Vagina (tissue), 2 donors: ENCODE data around the gene HMGB2. TPM values are rescaled to one million over a fixed set of nuclear protein-coding genes. Genes with fewer than 3 reads are reported as not detected.
A peak's percentile ranks its signal among the peaks of the same experiment; 100 is the strongest.

ENCODE experiments used
- DNase-seq, 2 donors: peaks; one replicate each; pipeline ENCODE4 v3.0.0-alpha.2; 2017; ENCODE audit errors: extremely low spot score in 2 of 2
- H3K27ac ChIP-seq: fragments of 200-600 bp; sonication (generic); one replicate; pipeline ENCODE4 v1.5.1; 2019
- H3K27me3 ChIP-seq: fragments of 200-600 bp; sonication (generic); one replicate; pipeline ENCODE4 v1.5.1; 2019
- H3K36me3 ChIP-seq, 2 donors: fragments of 200-600 bp; sonication (generic); one replicate each; pipeline ENCODE4 v1.5.1; 2017 to 2019
- H3K4me1 ChIP-seq: fragments of 200-600 bp; sonication (generic); one replicate; pipeline ENCODE4 v1.5.1; 2019
- H3K4me3 ChIP-seq, 2 donors: fragments of 200-600 bp; sonication (generic); 1 replicate in 1 of 2; 2 replicates in 1 of 2; pipeline ENCODE4 v1.5.1; 2016 to 2019
- H3K9me3 ChIP-seq: fragments of 200-600 bp; sonication (generic); one replicate; pipeline ENCODE4 v1.5.1; 2019
- POLR2A ChIP-seq, 2 donors: fragments of 450-650 bp; IDR thresholded peaks; one replicate each; pipeline ENCODE4 v1.6.1; 2017; ENCODE audit warnings: antibody characterized with exemption in 2 of 2, mild to moderate bottlenecking in 2 of 2, moderate library complexity in 2 of 2
- POLR2AphosphoS5 ChIP-seq, 2 donors: sonication (generic); formaldehyde crosslinking; IDR thresholded peaks; one replicate each; pipeline ENCODE4 v1.9.0; 2017; ENCODE audit warnings: antibody characterized with exemption in 2 of 2, mild to moderate bottlenecking in 2 of 2, low read depth in 1 of 2; ENCODE audit not compliant: insufficient read depth in 1 of 2
- intact Hi-C: fragments of 100-400 bp; cut with DNase I; formaldehyde crosslinking; loops from one replicate; pipeline ENCODE4 v1.15.1; 2023
- total RNA-seq: library from RNA; depleted of rRNA; stranded (reverse); fragments of >200 nt; gene quantifications from one replicate; pipeline ENCODE4 v1.2.3, GENCODE V29; 2016
- TF ChIP-seq, protein P1 (sequence below), 3 experiments: fragments of 450-650 bp in 2 of 3; fragments of 200-600 bp in 1 of 3; sonication (generic) in 1 of 3; IDR thresholded peaks; one replicate each; pipeline ENCODE4 v1.5.1; 2017 to 2019; ENCODE audit warnings: antibody characterized with exemption in 3 of 3, mild to moderate bottlenecking in 2 of 3, moderate library complexity in 2 of 3

The HMGB2 gene
- total RNA-seq, 1 donor from 2014 or later, result 56.7 TPM

GRCh38 chr4:173318648-173319211, 15.4 kb downstream of the HMGB2 start:
- Histone ChIP-seq H3K9me3 (no peaks in the 10 kb centered on the region), H3K27me3 (no peaks in the 10 kb centered on the region), H3K4me1 (no peaks in the 10 kb centered on the region), H3K4me3 (no peak overlapping the region), H3K27ac (no peak overlapping the region), H3K36me3 (no peaks in the 10 kb centered on the region)
- TF ChIP-seq POLR2AphosphoS5 (IDR thresholded peaks at IDR 0.05; ENCODE audit: insufficient read depth in 1 of 2, low read depth in 1 of 2) (no peak), POLR2A (IDR thresholded peaks at IDR 0.05) (no peak)
- TF ChIP-seq, protein P1, sequence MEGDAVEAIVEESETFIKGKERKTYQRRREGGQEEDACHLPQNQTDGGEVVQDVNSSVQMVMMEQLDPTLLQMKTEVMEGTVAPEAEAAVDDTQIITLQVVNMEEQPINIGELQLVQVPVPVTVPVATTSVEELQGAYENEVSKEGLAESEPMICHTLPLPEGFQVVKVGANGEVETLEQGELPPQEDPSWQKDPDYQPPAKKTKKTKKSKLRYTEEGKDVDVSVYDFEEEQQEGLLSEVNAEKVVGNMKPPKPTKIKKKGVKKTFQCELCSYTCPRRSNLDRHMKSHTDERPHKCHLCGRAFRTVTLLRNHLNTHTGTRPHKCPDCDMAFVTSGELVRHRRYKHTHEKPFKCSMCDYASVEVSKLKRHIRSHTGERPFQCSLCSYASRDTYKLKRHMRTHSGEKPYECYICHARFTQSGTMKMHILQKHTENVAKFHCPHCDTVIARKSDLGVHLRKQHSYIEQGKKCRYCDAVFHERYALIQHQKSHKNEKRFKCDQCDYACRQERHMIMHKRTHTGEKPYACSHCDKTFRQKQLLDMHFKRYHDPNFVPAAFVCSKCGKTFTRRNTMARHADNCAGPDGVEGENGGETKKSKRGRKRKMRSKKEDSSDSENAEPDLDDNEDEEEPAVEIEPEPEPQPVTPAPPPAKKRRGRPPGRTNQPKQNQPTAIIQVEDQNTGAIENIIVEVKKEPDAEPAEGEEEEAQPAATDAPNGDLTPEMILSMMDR (IDR thresholded peaks at IDR 0.05), result peak; percentile 30 to 48 (median 30)
- intact Hi-C loops, result loop anchor here (5.0 kb wide), 1 partner anchor 99 kb away; no protein-coding TSS in a partner anchor
- DNase-seq, result no peak

- intact Hi-C loops, result loop anchor here (5.0 kb wide), 1 partner anchor 99 kb away; no protein-coding TSS in a partner anchor
- no peak overlapping the region for H3K27ac ChIP-seq
- no peaks in the 10 kb centered on the region for H3K27me3 ChIP-seq
- H3K4me3 ChIP-seq, result no peak overlapping the region
- H3K36me3 ChIP-seq, result no peaks in the 10 kb centered on the region
- H3K9me3 ChIP-seq, result no peaks in the 10 kb centered on the region
- TF ChIP-seq POLR2A (IDR thresholded peaks at IDR 0.05) (no peak), POLR2AphosphoS5 (IDR thresholded peaks at IDR 0.05; ENCODE audit: insufficient read depth in 1 of 2, low read depth in 1 of 2) (no peak)
- TF ChIP-seq, protein P1 (IDR thresholded peaks at IDR 0.05), result no peak
- no peak for DNase-seq
- no peaks in the 10 kb centered on the region for H3K4me1 ChIP-seq
These were observed 15.9 kb downstream of the HMGB2 start for GRCh38 chr4:173318240-173318639.

GRCh38 chr4:173317004-173317403, 17.2 kb downstream of the HMGB2 start:
- Histone ChIP-seq H3K27ac (no peak overlapping the region), H3K9me3 (no peaks in the 10 kb centered on the region), H3K27me3 (no peaks in the 10 kb centered on the region), H3K4me3 (no peak overlapping the region), H3K36me3 (no peaks in the 10 kb centered on the region), H3K4me1 (no peaks in the 10 kb centered on the region)
- intact Hi-C loops, result loop anchor here (5.0 kb wide), 1 partner anchor 100 kb away; no protein-coding TSS in a partner anchor
- no peak for TF ChIP-seq POLR2AphosphoS5 (IDR thresholded peaks at IDR 0.05; ENCODE audit: insufficient read depth in 1 of 2, low read depth in 1 of 2)
- TF ChIP-seq POLR2A (IDR thresholded peaks at IDR 0.05), result no peak
- TF ChIP-seq, protein P1 (IDR thresholded peaks at IDR 0.05), result no peak
- no peak for DNase-seq

GRCh38 chr4:173316060-173316459, 18.1 kb downstream of the HMGB2 start:
- Histone ChIP-seq H3K27ac (no peak overlapping the region), H3K4me1 (no peaks in the 10 kb centered on the region), H3K27me3 (no peaks in the 10 kb centered on the region), H3K36me3 (no peaks in the 10 kb centered on the region), H3K9me3 (no peaks in the 10 kb centered on the region), H3K4me3 (no peak overlapping the region)
- DNase-seq, result no peak
- TF ChIP-seq, protein P1 (IDR thresholded peaks at IDR 0.05), result no peak
- TF ChIP-seq POLR2AphosphoS5 (IDR thresholded peaks at IDR 0.05; ENCODE audit: insufficient read depth in 1 of 2, low read depth in 1 of 2), result no peak
- no peak for TF ChIP-seq POLR2A (IDR thresholded peaks at IDR 0.05)
- intact Hi-C loops, result loop anchor here (5.0 kb wide), 1 partner anchor 101 kb away; no protein-coding TSS in a partner anchor

- no peaks in the 10 kb centered on the region for H3K36me3 ChIP-seq
- TF ChIP-seq, protein P1 (IDR thresholded peaks at IDR 0.05), result no peak
- TF ChIP-seq POLR2AphosphoS5 (IDR thresholded peaks at IDR 0.05; ENCODE audit: insufficient read depth in 1 of 2, low read depth in 1 of 2) (no peak), POLR2A (IDR thresholded peaks at IDR 0.05) (no peak)
- no peak overlapping the region for H3K4me3 ChIP-seq
- no peaks in the 10 kb centered on the region for H3K27me3 ChIP-seq
- intact Hi-C loops, result loop anchor here (5.0 kb wide), 1 partner anchor 103 kb away; no protein-coding TSS in a partner anchor
- DNase-seq, result no peak
- no peaks in the 10 kb centered on the region for H3K4me1 ChIP-seq
- H3K27ac ChIP-seq, result no peak overlapping the region
- H3K9me3 ChIP-seq, result no peaks in the 10 kb centered on the region
These were observed 19.4 kb downstream of the HMGB2 start for GRCh38 chr4:173314715-173315114.
